ENCODE data around the gene DNAJB13. TPM values are rescaled to one million over a fixed set of nuclear protein-coding genes. Genes with fewer than 3 reads are reported as not detected.

Gene DNAJB13
- total and polyA plus RNA-seq, 3 donors from 2014 or later = 8.1 to 49.3 (median 14.3) TPM

- Histone ChIP-seq H3K4me1 (no peaks in the 10 kb centered on the region), H3K4me3 (no peak overlapping the region), H3K36me3 (ENCODE audit: low read depth, missing control alignments) (no peaks in the 10 kb centered on the region), H3K9me3 (no peaks in the 10 kb centered on the region), H3K27ac (no peak overlapping the region), H3K27me3 (no peaks in the 10 kb centered on the region)
- TF ChIP-seq CTCF (IDR thresholded peaks at IDR 0.05) (no peak), POLR2A (IDR thresholded peaks at IDR 0.05) (no peak)
- intact Hi-C loops (cut with DNase I; ENCODE audit: low total_unique reads) = no loop called here
- DNase-seq = no peak
- 90 to 97% methylated on average over 4 of the region's 4 CpGs for WGBS, 2 donors
These were observed 52.0 kb downstream of the DNAJB13 start for GRCh38 chr11:74002832-74003231.

- no peak for TF ChIP-seq CTCF (IDR thresholded peaks at IDR 0.05)
- TF ChIP-seq POLR2A (IDR thresholded peaks at IDR 0.05) = no peak
- Histone ChIP-seq H3K4me1 (no peaks in the 10 kb centered on the region), H3K9me3 (no peaks in the 10 kb centered on the region), H3K36me3 (ENCODE audit: low read depth, missing control alignments) (no peaks in the 10 kb centered on the region), H3K4me3 (no peak overlapping the region), H3K27me3 (no peaks in the 10 kb centered on the region), H3K27ac (no peak overlapping the region)
- no peak for DNase-seq
- intact Hi-C loops (cut with DNase I; ENCODE audit: low total_unique reads) = no loop called here
- WGBS, 2 donors = 94 to 98% methylated on average over 5 to 6 of the region's 6 CpGs
These were observed 53.3 kb downstream of the DNAJB13 start for GRCh38 chr11:74004046-74004695.

- 81 to 86% methylated on average over 11 of the region's 11 CpGs for WGBS, 2 donors
These were observed 54.2 kb downstream of the DNAJB13 start for GRCh38 chr11:74004759-74005615.

GRCh38 chr11:74005721-74006517 lies 55.1 kb downstream of the DNAJB13 start:
- WGBS, 2 donors = 95 to 98% methylated on average over 17 to 29 of the region's 29 CpGs
- TF ChIP-seq CTCF (IDR thresholded peaks at IDR 0.05) = no peak
- TF ChIP-seq POLR2A (IDR thresholded peaks at IDR 0.05) = no peak
- no peaks in the 10 kb centered on the region for H3K4me1 ChIP-seq
- no peaks in the 10 kb centered on the region for H3K9me3 ChIP-seq
- H3K4me3 ChIP-seq = no peak overlapping the region
- intact Hi-C loops (cut with DNase I; ENCODE audit: low total_unique reads) = no loop called here
- no peak for DNase-seq
- H3K36me3 ChIP-seq (ENCODE audit: low read depth, missing control alignments) = no peaks in the 10 kb centered on the region
- no peak overlapping the region for H3K27ac ChIP-seq
- H3K27me3 ChIP-seq = no peaks in the 10 kb centered on the region

More at GRCh38 chr11:74004759-74005615, 54.2 kb downstream of the DNAJB13 start:
- no peaks in the 10 kb centered on the region for H3K4me1 ChIP-seq
- no peaks in the 10 kb centered on the region for H3K27me3 ChIP-seq
- intact Hi-C loops (cut with DNase I; ENCODE audit: low total_unique reads) = no loop called here
- no peak overlapping the region for H3K4me3 ChIP-seq
- H3K36me3 ChIP-seq (ENCODE audit: low read depth, missing control alignments) = no peaks in the 10 kb centered on the region
- H3K27ac ChIP-seq = no peak overlapping the region
- TF ChIP-seq CTCF (IDR thresholded peaks at IDR 0.05) = no peak
- no peak for TF ChIP-seq POLR2A (IDR thresholded peaks at IDR 0.05)
- no peaks in the 10 kb centered on the region for H3K9me3 ChIP-seq
- no peak for DNase-seq
